Measurements from ENCODE around the gene CFAP20. TPM values are rescaled to one million over a fixed set of nuclear protein-coding genes. Genes with fewer than 3 reads are reported as not detected.

The CFAP20 gene
- total and polyA plus RNA-seq, 2 experiments from 2014 or later: 71.6 to 74.6 TPM

DNA sequence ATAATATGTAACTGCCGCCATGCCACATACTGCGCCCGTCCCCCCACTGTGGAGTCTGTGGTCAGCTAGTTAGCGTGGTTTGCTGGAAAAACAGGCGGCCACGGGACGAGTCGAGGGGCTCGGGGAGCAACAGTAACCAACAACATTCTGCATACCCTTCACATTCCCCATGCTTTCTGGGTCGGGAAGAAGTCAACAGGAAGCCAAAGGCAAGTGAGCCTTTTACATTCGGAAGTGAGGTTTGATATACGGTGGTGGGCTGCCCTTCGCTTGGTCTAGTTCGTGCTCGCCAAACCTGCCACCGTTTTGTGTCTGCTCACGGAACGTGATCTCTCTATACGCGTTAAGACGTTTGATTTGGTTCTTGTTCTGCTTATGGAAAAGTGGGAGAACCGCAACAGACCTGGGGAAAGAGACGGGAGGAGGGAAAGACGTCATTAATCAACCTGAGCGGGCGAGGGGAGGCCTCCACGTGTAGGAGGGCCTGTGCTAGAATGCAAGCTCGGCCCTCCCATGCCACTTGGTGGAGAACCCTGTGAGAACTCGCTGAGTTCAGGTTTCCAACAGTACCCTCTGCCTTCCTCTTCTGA is 28.9 kb upstream of the CFAP20 start:
- no peaks in the 10 kb centered on the region for H4K20me1 ChIP-seq (ENCODE audit: insufficient read depth, poor library complexity, severe bottlenecking)
- no peak for TF ChIP-seq CTCF (IDR thresholded peaks at IDR 0.05; ENCODE audit: poor library complexity)
- no peak for TF ChIP-seq EZH2phosphoT487 (IDR thresholded peaks at IDR 0.05; ENCODE audit: low read depth, severe bottlenecking, unreplicated experiment)
- no peak for TF ChIP-seq EZH2 (IDR thresholded peaks at IDR 0.05; ENCODE audit: borderline replicate concordance)
- H3K9me3 ChIP-seq (ENCODE audit: low read depth): no peaks in the 10 kb centered on the region
- no peak overlapping the region for H2AFZ ChIP-seq
- no peaks in the 10 kb centered on the region for H3K4me1 ChIP-seq (ENCODE audit: insufficient read depth)
- no peaks in the 10 kb centered on the region for H3K36me3 ChIP-seq (replicated peaks; ENCODE audit: insufficient read depth, low read depth)
- no peak overlapping the region for H3K4me2 ChIP-seq
- no peak overlapping the region for H3K4me3 ChIP-seq
- DNase-seq (ENCODE audit: low spot score): no peak
- H3K27me3 ChIP-seq: no peaks in the 10 kb centered on the region
- H3K79me2 ChIP-seq: no peaks in the 10 kb centered on the region
- WGBS (ENCODE audit: low lambda C conversion rate, missing lambda C conversion rate): 91% methylated on average over 29 of the region's 29 CpGs
- H3K9me2 ChIP-seq (replicated peaks; ENCODE audit: insufficient read depth): no peaks in the 10 kb centered on the region
- no peak overlapping the region for H3K27ac ChIP-seq

- WGBS (ENCODE audit: low lambda C conversion rate, missing lambda C conversion rate): 81% methylated on average over 2 of the region's 2 CpGs
- no peak overlapping the region for H3K4me2 ChIP-seq
- no peaks in the 10 kb centered on the region for H3K36me3 ChIP-seq (replicated peaks; ENCODE audit: insufficient read depth, low read depth)
- no peak for TF ChIP-seq CTCF (IDR thresholded peaks at IDR 0.05; ENCODE audit: poor library complexity)
- no peak for TF ChIP-seq EZH2phosphoT487 (IDR thresholded peaks at IDR 0.05; ENCODE audit: low read depth, severe bottlenecking, unreplicated experiment)
- TF ChIP-seq EZH2 (IDR thresholded peaks at IDR 0.05; ENCODE audit: borderline replicate concordance): no peak
- no peak overlapping the region for H3K4me3 ChIP-seq
- H3K27me3 ChIP-seq: no peaks in the 10 kb centered on the region
- no peaks in the 10 kb centered on the region for H3K9me3 ChIP-seq (ENCODE audit: low read depth)
- H4K20me1 ChIP-seq (ENCODE audit: insufficient read depth, poor library complexity, severe bottlenecking): no peaks in the 10 kb centered on the region
- no peaks in the 10 kb centered on the region for H3K4me1 ChIP-seq (ENCODE audit: insufficient read depth)
- no peaks in the 10 kb centered on the region for H3K9me2 ChIP-seq (replicated peaks; ENCODE audit: insufficient read depth)
- H3K27ac ChIP-seq: no peak overlapping the region
- DNase-seq (ENCODE audit: low spot score): no peak
- H3K79me2 ChIP-seq: no peaks in the 10 kb centered on the region
- no peak overlapping the region for H2AFZ ChIP-seq
These were observed 28.1 kb upstream of the CFAP20 start for GRCh38 chr16:58157239-58157638.

- Histone ChIP-seq H3K9me2 (replicated peaks; ENCODE audit: insufficient read depth) (no peaks in the 10 kb centered on the region), H3K27ac (no peak overlapping the region), H3K4me3 (no peak overlapping the region), H3K36me3 (replicated peaks; ENCODE audit: insufficient read depth, low read depth) (no peaks in the 10 kb centered on the region), H3K9me3 (ENCODE audit: low read depth) (no peaks in the 10 kb centered on the region), H3K4me2 (no peak overlapping the region), H3K4me1 (ENCODE audit: insufficient read depth) (no peaks in the 10 kb centered on the region), H4K20me1 (ENCODE audit: insufficient read depth, poor library complexity, severe bottlenecking) (no peaks in the 10 kb centered on the region), H2AFZ (no peak overlapping the region), H3K79me2 (no peaks in the 10 kb centered on the region), H3K27me3 (no peaks in the 10 kb centered on the region)
- WGBS (ENCODE audit: low lambda C conversion rate, missing lambda C conversion rate): 75% methylated on average over 2 of the region's 2 CpGs
- no peak for DNase-seq (ENCODE audit: low spot score)
- TF ChIP-seq EZH2 (IDR thresholded peaks at IDR 0.05; ENCODE audit: borderline replicate concordance): no peak
- no peak for TF ChIP-seq CTCF (IDR thresholded peaks at IDR 0.05; ENCODE audit: poor library complexity)
- TF ChIP-seq EZH2phosphoT487 (IDR thresholded peaks at IDR 0.05; ENCODE audit: low read depth, severe bottlenecking, unreplicated experiment): no peak
These were observed 26.7 kb upstream of the CFAP20 start for GRCh38 chr16:58155839-58156238.
